SK-N-MC (cell line): ENCODE results near the gene ITGA2B.

ENCODE experiments used
- EZH2 ChIP-seq: fragments of 200-600 bp; sonication (generic); IDR thresholded peaks from one replicate; pipeline ENCODE4 v1.6.1; 2017; ENCODE audit warnings: antibody characterized with exemption
- POLR2AphosphoS5 ChIP-seq: IDR thresholded peaks from 2 replicates; pipeline ENCODE4 v1.6.1; 2012; ENCODE audit warnings: mild to moderate bottlenecking, low read depth, low read length, borderline replicate concordance

GRCh38 chr17:44436336-44436735 is 46.9 kb upstream of the ITGA2B start:
- no peak for TF ChIP-seq POLR2AphosphoS5
- no peak for TF ChIP-seq EZH2
